ENCODE data around the gene LMBR1. TPM values are rescaled to one million over a fixed set of nuclear protein-coding genes. Genes with fewer than 3 reads are reported as not detected.

The LMBR1 gene
- total RNA-seq, 1 donor from 2014 or later = 100 TPM

DNA sequence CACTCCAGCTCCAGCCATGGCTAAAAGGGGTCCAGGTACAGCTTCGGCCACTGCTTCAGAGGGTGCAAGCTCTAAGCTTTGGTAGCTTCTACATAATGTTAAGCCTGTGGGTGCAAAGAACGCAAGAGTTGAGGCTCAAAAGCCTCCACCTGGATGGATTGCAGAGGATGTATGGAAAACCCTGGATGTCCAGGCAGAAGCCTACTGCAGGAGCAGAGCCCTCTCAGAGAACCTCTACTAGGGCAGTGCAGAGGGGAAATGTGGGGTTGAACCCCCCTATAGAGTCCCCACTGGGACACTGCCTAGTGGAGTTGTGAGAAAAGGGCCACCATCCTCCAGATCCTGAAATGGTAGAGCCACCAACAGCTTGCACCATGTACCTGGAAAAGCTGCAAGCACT, 263.1 kb downstream of the LMBR1 start:
- DNase-seq (ENCODE audit: low read depth, low spot score) = no peak

- DNase-seq (ENCODE audit: low read depth, low spot score) = no peak
Observed at GRCh38 chr7:156628562-156628961, 264.4 kb downstream of the LMBR1 start.

Other genes with a start within 250 kb of the LMBR1 start
- gene NOM1, start 56.5 kb upstream of the LMBR1 start, total RNA-seq = 25.1 and 30.3 TPM in 2 replicates
- gene MNX1, start 117.5 kb upstream of the LMBR1 start, total RNA-seq = not detected in 2 replicates
- 115 and 117 TPM in 2 replicates for gene UBE3C, start 245.7 kb upstream of the LMBR1 start, total RNA-seq